A673 (cell line): Measurements from ENCODE around the gene IVL. TPM values are rescaled to one million over a fixed set of nuclear protein-coding genes. Genes with fewer than 3 reads are reported as not detected.

Experiments
- BruUV-seq: library from RNA; stranded (reverse); fragments of 400-500 nt; replicated peaks from 2 replicates; lab custom pipeline; 2021; lab: Mats Ljungman, UMichigan
- CTCF ChIA-PET: fragments of 300-600 bp; sonication (Branson Sonifier 250); formaldehyde crosslinking; loops from one replicate; lab custom pipeline; 2022; ENCODE audit warnings: antibody characterized with exemption; lab: Charles Lee
- POLR2A ChIA-PET: fragments of 300-600 bp; sonication (Branson Sonifier 250); formaldehyde crosslinking; loops from one replicate; lab custom pipeline; 2022; ENCODE audit warnings: antibody characterized with exemption; ENCODE audit not compliant: low non-redundant PET; lab: Charles Lee
- DNase-seq: peaks from one replicate; pipeline ENCODE4 v3.0.0-alpha.2; 2015; ENCODE audit warnings: low spot score
- H3K27ac ChIP-seq: fragments of 200-600 bp; sonication (generic); 2 replicates; pipeline ENCODE4 v1.5.1; 2016; ENCODE audit warnings: mixed run types, low read depth, mild to moderate bottlenecking, mixed read lengths, antibody characterized with exemption, low read length; ENCODE audit not compliant: poor library complexity, severe bottlenecking
- H3K27me3 ChIP-seq: fragments of 200-600 bp; sonication (generic); replicated peaks from 2 replicates; pipeline ENCODE4 v1.6.1; 2017; ENCODE audit warnings: mixed run types, low read depth, mild to moderate bottlenecking, mixed read lengths, antibody characterized with exemption, low read length; ENCODE audit not compliant: insufficient read depth, poor library complexity
- H3K36me3 ChIP-seq: fragments of 200-600 bp; sonication (generic); 2 replicates; pipeline ENCODE4 v1.6.1; 2016; ENCODE audit warnings: mixed run types, mild to moderate bottlenecking, mixed read lengths, antibody characterized with exemption, low read length; ENCODE audit not compliant: insufficient read depth, poor library complexity, severe bottlenecking
- H3K4me1 ChIP-seq: fragments of 200-600 bp; sonication (generic); 2 replicates; pipeline ENCODE4 v1.6.1; 2017; ENCODE audit warnings: mixed run types, mild to moderate bottlenecking, mixed read lengths, antibody characterized with exemption, low read length; ENCODE audit not compliant: insufficient read depth, poor library complexity, severe bottlenecking
- H3K4me3 ChIP-seq: fragments of 200-600 bp; sonication (generic); 2 replicates; pipeline ENCODE4 v1.5.1; 2016; ENCODE audit warnings: low read depth, mixed run types, mild to moderate bottlenecking, mixed read lengths, low read length; ENCODE audit not compliant: poor library complexity, severe bottlenecking
- H3K9me3 ChIP-seq: fragments of 200-600 bp; sonication (generic); 2 replicates; pipeline ENCODE4 v1.6.1; 2016; ENCODE audit warnings: mixed run types, low read depth, mild to moderate bottlenecking, mixed read lengths, antibody characterized with exemption, low read length; ENCODE audit not compliant: poor library complexity, severe bottlenecking
- EZH2 ChIP-seq: fragments of 200-600 bp; sonication (generic); IDR thresholded peaks from 2 replicates; pipeline ENCODE4 v1.6.1; 2017; ENCODE audit warnings: borderline replicate concordance, low read depth, mild to moderate bottlenecking, mixed read lengths, antibody characterized with exemption, low read length; ENCODE audit not compliant: poor library complexity, severe bottlenecking
- intact Hi-C: fragments of 100-400 bp; cut with micrococcal nuclease; formaldehyde crosslinking; loops from one replicate; pipeline ENCODE4 v1.10.0; 2022; ENCODE audit not compliant: unreplicated experiment
- total RNA-seq: library from RNA; stranded (reverse); gene quantifications from 2 replicates; pipeline ENCODE4 v1.2.3, GENCODE V29; 2021
- TF ChIP-seq, protein P1 (sequence below): fragments of 300-800, 200-600 bp; sonication (generic); conservative IDR thresholded peaks from 2 replicates; pipeline ENCODE4 v1.5.1; 2017; ENCODE audit warnings: low read depth, mild to moderate bottlenecking, antibody characterized with exemption, low read length, moderate library complexity, mixed read lengths

Gene IVL
- total RNA-seq, 1 experiment from 2014 or later, result not detected

DNA sequence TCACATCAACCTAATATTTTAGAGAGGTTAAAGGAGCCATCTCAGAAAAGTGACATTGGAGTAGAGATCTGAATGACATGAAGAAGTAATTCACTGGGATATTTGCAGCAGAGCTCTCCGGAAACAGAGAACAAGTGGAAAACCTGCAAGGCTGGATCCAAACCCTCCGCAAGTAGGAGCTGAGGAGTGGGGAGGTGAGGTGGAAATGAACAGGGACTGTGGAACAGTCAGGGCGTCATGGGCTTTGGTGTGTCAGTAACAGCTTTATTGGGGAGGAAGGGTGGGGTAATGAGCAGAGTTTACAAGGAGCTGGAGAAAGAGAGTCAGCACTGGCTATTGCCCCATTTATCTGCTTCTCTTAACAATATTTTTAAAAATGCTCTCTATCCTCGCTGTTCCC is 9.3 kb upstream of the IVL start:
- H3K9me3 ChIP-seq, result no peaks in the 10 kb centered on the region
- no peak for DNase-seq
- intact Hi-C loops, result no loop called here
- H3K27ac ChIP-seq, result no peak overlapping the region
- ChIA-PET POLR2A (no interaction called here), CTCF (no interaction called here)
- H3K36me3 ChIP-seq, result no peaks in the 10 kb centered on the region
- TF ChIP-seq EZH2, result no peak
- TF ChIP-seq, protein P1, sequence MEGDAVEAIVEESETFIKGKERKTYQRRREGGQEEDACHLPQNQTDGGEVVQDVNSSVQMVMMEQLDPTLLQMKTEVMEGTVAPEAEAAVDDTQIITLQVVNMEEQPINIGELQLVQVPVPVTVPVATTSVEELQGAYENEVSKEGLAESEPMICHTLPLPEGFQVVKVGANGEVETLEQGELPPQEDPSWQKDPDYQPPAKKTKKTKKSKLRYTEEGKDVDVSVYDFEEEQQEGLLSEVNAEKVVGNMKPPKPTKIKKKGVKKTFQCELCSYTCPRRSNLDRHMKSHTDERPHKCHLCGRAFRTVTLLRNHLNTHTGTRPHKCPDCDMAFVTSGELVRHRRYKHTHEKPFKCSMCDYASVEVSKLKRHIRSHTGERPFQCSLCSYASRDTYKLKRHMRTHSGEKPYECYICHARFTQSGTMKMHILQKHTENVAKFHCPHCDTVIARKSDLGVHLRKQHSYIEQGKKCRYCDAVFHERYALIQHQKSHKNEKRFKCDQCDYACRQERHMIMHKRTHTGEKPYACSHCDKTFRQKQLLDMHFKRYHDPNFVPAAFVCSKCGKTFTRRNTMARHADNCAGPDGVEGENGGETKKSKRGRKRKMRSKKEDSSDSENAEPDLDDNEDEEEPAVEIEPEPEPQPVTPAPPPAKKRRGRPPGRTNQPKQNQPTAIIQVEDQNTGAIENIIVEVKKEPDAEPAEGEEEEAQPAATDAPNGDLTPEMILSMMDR, result no peak
- no peak overlapping the region for H3K4me3 ChIP-seq
- no TSS peak for BruUV-seq
- peaks cover 63% of the 10 kb centered on the region for H3K27me3 ChIP-seq
- no peaks in the 10 kb centered on the region for H3K4me1 ChIP-seq

DNA sequence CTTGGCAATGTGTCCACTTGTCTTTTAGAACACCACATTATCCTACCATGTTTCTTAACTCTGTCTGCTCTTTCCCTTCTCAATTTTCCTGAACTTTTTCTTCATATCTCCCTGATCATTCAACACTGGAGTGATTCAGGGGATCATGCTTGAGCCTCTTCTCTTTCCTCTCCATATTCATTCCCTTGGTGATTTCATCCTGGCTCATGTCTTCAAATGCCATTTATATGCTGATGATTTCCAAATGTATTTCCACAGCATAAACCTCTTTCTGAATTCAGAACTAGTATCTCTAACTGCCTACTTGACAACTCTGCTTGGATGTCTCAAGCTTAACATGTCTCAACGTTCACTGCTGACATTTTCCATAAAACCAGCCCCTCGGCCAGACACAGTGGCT is 8.5 kb upstream of the IVL start:
- Histone ChIP-seq H3K4me3 (no peak overlapping the region), H3K36me3 (no peaks in the 10 kb centered on the region), H3K27me3 (peaks cover 65% of the 10 kb centered on the region), H3K27ac (no peak overlapping the region), H3K9me3 (no peaks in the 10 kb centered on the region), H3K4me1 (no peaks in the 10 kb centered on the region)
- intact Hi-C loops, result no loop called here
- ChIA-PET CTCF (no interaction called here), POLR2A (no interaction called here)
- BruUV-seq, result no TSS peak
- no peak for DNase-seq
- no peak for TF ChIP-seq EZH2
- TF ChIP-seq, protein P1, result no peak

DNA sequence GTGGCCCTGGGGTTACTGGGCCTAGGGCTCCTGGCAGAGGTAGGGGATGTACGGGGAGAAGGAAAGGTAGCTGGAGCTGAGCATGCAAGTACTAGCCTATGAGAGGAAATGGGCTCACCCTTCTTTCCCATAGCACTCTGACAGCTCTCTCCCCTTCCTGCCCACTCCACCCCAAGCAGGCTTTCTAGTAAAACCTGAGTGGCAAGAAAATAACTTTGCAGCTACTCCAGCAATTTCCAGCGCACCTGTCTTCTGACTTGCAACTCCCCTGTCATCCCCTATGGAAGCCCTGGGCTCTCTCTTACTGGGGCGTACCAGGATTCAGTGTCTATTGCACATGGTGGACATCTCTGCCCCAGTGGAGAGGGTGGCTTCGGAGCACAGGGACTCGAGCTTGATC is 6.7 kb upstream of the IVL start:
- CTCF ChIA-PET, result no interaction called here
- Histone ChIP-seq H3K4me3 (no peak overlapping the region), H3K27me3 (peaks cover 56% of the 10 kb centered on the region), H3K27ac (no peak overlapping the region), H3K4me1 (no peaks in the 10 kb centered on the region), H3K36me3 (no peaks in the 10 kb centered on the region), H3K9me3 (no peaks in the 10 kb centered on the region)
- POLR2A ChIA-PET, result no interaction called here
- DNase-seq, result no peak
- TF ChIP-seq, protein P1, result no peak
- no peak for TF ChIP-seq EZH2
- no TSS peak for BruUV-seq
- intact Hi-C loops, result no loop called here
